ENCODE measurements around the gene PCDH9.
"Not testable (repeated sequence)": the region's sequence is repeated elsewhere in the genome, so short reads cannot be mapped to it uniquely, and the experiment has no call there.

Gene PCDH9

GRCh38 chr13:66305961-66306617 lies 924.0 kb downstream of the PCDH9 start:
- no peaks in the 10 kb centered on the region for H3K4me1 ChIP-seq (ENCODE audit: control insufficient read depth, low read depth, low read length)

GRCh38 chr13:66301482-66301881 lies 928.7 kb downstream of the PCDH9 start:
- H3K9me3 ChIP-seq (ENCODE audit: control insufficient read depth, low read depth, low read length): peaks cover 6% of the 10 kb centered on the region
- H3K27ac ChIP-seq (ENCODE audit: low read length): no peak overlapping the region
- H3K4me1 ChIP-seq (ENCODE audit: control insufficient read depth, low read depth, low read length): no peaks in the 10 kb centered on the region
- H3K36me3 ChIP-seq (ENCODE audit: control insufficient read depth, low read depth, low read length): no peaks in the 10 kb centered on the region
- H3K27me3 ChIP-seq (ENCODE audit: control insufficient read depth, insufficient read depth, low read length): no peaks in the 10 kb centered on the region
- H3K4me3 ChIP-seq (ENCODE audit: low read length): no peak overlapping the region
- no peak overlapping the region for H3K9ac ChIP-seq (ENCODE audit: low read length)

More at GRCh38 chr13:66305961-66306617, 924.0 kb downstream of the PCDH9 start:
- Histone ChIP-seq H3K27ac (ENCODE audit: low read length) (no peak overlapping the region), H3K27me3 (ENCODE audit: control insufficient read depth, insufficient read depth, low read length) (no peaks in the 10 kb centered on the region), H3K9ac (ENCODE audit: low read length) (no peak overlapping the region), H3K9me3 (ENCODE audit: control insufficient read depth, low read depth, low read length) (no peaks in the 10 kb centered on the region), H3K4me3 (ENCODE audit: low read length) (no peak overlapping the region), H3K36me3 (ENCODE audit: control insufficient read depth, low read depth, low read length) (no peaks in the 10 kb centered on the region)

- no peaks in the 10 kb centered on the region for H3K4me1 ChIP-seq (ENCODE audit: control insufficient read depth, low read depth, low read length)
- H3K4me3 ChIP-seq (ENCODE audit: low read length): no peak overlapping the region
- H3K36me3 ChIP-seq (ENCODE audit: control insufficient read depth, low read depth, low read length): no peaks in the 10 kb centered on the region
- no peak overlapping the region for H3K9ac ChIP-seq (ENCODE audit: low read length)
- H3K27me3 ChIP-seq (ENCODE audit: control insufficient read depth, insufficient read depth, low read length): no peaks in the 10 kb centered on the region
- H3K9me3 ChIP-seq (ENCODE audit: control insufficient read depth, low read depth, low read length): peaks cover 7% of the 10 kb centered on the region
- no peak overlapping the region for H3K27ac ChIP-seq (ENCODE audit: low read length)
Observed at GRCh38 chr13:66301006-66301405, 929.1 kb downstream of the PCDH9 start.

- no peaks in the 10 kb centered on the region for H3K4me1 ChIP-seq (ENCODE audit: control insufficient read depth, low read depth, low read length)
- H3K9me3 ChIP-seq (ENCODE audit: control insufficient read depth, low read depth, low read length): peaks cover 7% of the 10 kb centered on the region
- H3K27me3 ChIP-seq (ENCODE audit: control insufficient read depth, insufficient read depth, low read length): no peaks in the 10 kb centered on the region
- H3K36me3 ChIP-seq (ENCODE audit: control insufficient read depth, low read depth, low read length): no peaks in the 10 kb centered on the region
- no peak overlapping the region for H3K9ac ChIP-seq (ENCODE audit: low read length)
- no peak overlapping the region for H3K4me3 ChIP-seq (ENCODE audit: low read length)
- H3K27ac ChIP-seq (ENCODE audit: low read length): no peak overlapping the region
Observed at GRCh38 chr13:66296875-66297274, 933.3 kb downstream of the PCDH9 start.

GRCh38 chr13:66296328-66296727 lies 933.8 kb downstream of the PCDH9 start:
- Histone ChIP-seq H3K9ac (ENCODE audit: low read length) (no peak overlapping the region), H3K36me3 (ENCODE audit: control insufficient read depth, low read depth, low read length) (no peaks in the 10 kb centered on the region), H3K4me3 (ENCODE audit: low read length) (no peak overlapping the region), H3K27me3 (ENCODE audit: control insufficient read depth, insufficient read depth, low read length) (no peaks in the 10 kb centered on the region), H3K4me1 (ENCODE audit: control insufficient read depth, low read depth, low read length) (no peaks in the 10 kb centered on the region), H3K27ac (ENCODE audit: low read length) (no peak overlapping the region), H3K9me3 (ENCODE audit: control insufficient read depth, low read depth, low read length) (peaks cover 7% of the 10 kb centered on the region)

GRCh38 chr13:66286806-66287205 lies 943.3 kb downstream of the PCDH9 start:
- H3K27ac ChIP-seq (ENCODE audit: low read length); H3K9ac ChIP-seq (ENCODE audit: low read length); H3K27me3 ChIP-seq (ENCODE audit: control insufficient read depth, insufficient read depth, low read length); H3K36me3 ChIP-seq (ENCODE audit: control insufficient read depth, low read depth, low read length); H3K4me1 ChIP-seq (ENCODE audit: control insufficient read depth, low read depth, low read length); H3K4me3 ChIP-seq (ENCODE audit: low read length); H3K9me3 ChIP-seq (ENCODE audit: control insufficient read depth, low read depth, low read length): not testable (repeated sequence)

- Histone ChIP-seq H3K9me3 (ENCODE audit: control insufficient read depth, low read depth, low read length) (peaks cover 6% of the 10 kb centered on the region), H3K27me3 (ENCODE audit: control insufficient read depth, insufficient read depth, low read length) (no peaks in the 10 kb centered on the region), H3K4me3 (ENCODE audit: low read length) (no peak overlapping the region), H3K4me1 (ENCODE audit: control insufficient read depth, low read depth, low read length) (peaks cover 4% of the 10 kb centered on the region), H3K27ac (ENCODE audit: low read length) (no peak overlapping the region), H3K9ac (ENCODE audit: low read length) (no peak overlapping the region), H3K36me3 (ENCODE audit: control insufficient read depth, low read depth, low read length) (no peaks in the 10 kb centered on the region)
Observed at GRCh38 chr13:66275416-66275815, 954.7 kb downstream of the PCDH9 start.

GRCh38 chr13:66273011-66273410 lies 957.1 kb downstream of the PCDH9 start:
- no peaks in the 10 kb centered on the region for H3K27me3 ChIP-seq (ENCODE audit: control insufficient read depth, insufficient read depth, low read length)
- H3K27ac ChIP-seq (ENCODE audit: low read length): no peak overlapping the region
- H3K36me3 ChIP-seq (ENCODE audit: control insufficient read depth, low read depth, low read length): no peaks in the 10 kb centered on the region
- peaks cover 4% of the 10 kb centered on the region for H3K4me1 ChIP-seq (ENCODE audit: control insufficient read depth, low read depth, low read length)
- H3K9me3 ChIP-seq (ENCODE audit: control insufficient read depth, low read depth, low read length): peaks cover 6% of the 10 kb centered on the region
- no peak overlapping the region for H3K9ac ChIP-seq (ENCODE audit: low read length)
- no peak overlapping the region for H3K4me3 ChIP-seq (ENCODE audit: low read length)

- Histone ChIP-seq H3K4me1 (ENCODE audit: control insufficient read depth, low read depth, low read length) (no peaks in the 10 kb centered on the region), H3K9me3 (ENCODE audit: control insufficient read depth, low read depth, low read length) (no peaks in the 10 kb centered on the region), H3K36me3 (ENCODE audit: control insufficient read depth, low read depth, low read length) (no peaks in the 10 kb centered on the region), H3K27ac (ENCODE audit: low read length) (no peak overlapping the region), H3K27me3 (ENCODE audit: control insufficient read depth, insufficient read depth, low read length) (no peaks in the 10 kb centered on the region), H3K9ac (ENCODE audit: low read length) (no peak overlapping the region), H3K4me3 (ENCODE audit: low read length) (no peak overlapping the region)
Observed at GRCh38 chr13:66266761-66267160, 963.4 kb downstream of the PCDH9 start.

- H3K9ac ChIP-seq (ENCODE audit: low read length): no peak overlapping the region
- no peak overlapping the region for H3K4me3 ChIP-seq (ENCODE audit: low read length)
- no peaks in the 10 kb centered on the region for H3K36me3 ChIP-seq (ENCODE audit: control insufficient read depth, low read depth, low read length)
- no peak overlapping the region for H3K27ac ChIP-seq (ENCODE audit: low read length)
- H3K4me1 ChIP-seq (ENCODE audit: control insufficient read depth, low read depth, low read length): no peaks in the 10 kb centered on the region
- H3K9me3 ChIP-seq (ENCODE audit: control insufficient read depth, low read depth, low read length): no peaks in the 10 kb centered on the region
- H3K27me3 ChIP-seq (ENCODE audit: control insufficient read depth, insufficient read depth, low read length): no peaks in the 10 kb centered on the region
Observed at GRCh38 chr13:66266348-66266747, 963.8 kb downstream of the PCDH9 start.

GRCh38 chr13:66265371-66265770 lies 964.8 kb downstream of the PCDH9 start:
- Histone ChIP-seq H3K4me1 (ENCODE audit: control insufficient read depth, low read depth, low read length) (no peaks in the 10 kb centered on the region), H3K4me3 (ENCODE audit: low read length) (no peak overlapping the region), H3K36me3 (ENCODE audit: control insufficient read depth, low read depth, low read length) (no peaks in the 10 kb centered on the region), H3K27me3 (ENCODE audit: control insufficient read depth, insufficient read depth, low read length) (no peaks in the 10 kb centered on the region), H3K9ac (ENCODE audit: low read length) (no peak overlapping the region), H3K9me3 (ENCODE audit: control insufficient read depth, low read depth, low read length) (no peaks in the 10 kb centered on the region), H3K27ac (ENCODE audit: low read length) (no peak overlapping the region)

GRCh38 chr13:66264971-66265370 lies 965.2 kb downstream of the PCDH9 start:
- Histone ChIP-seq H3K27ac (ENCODE audit: low read length) (no peak overlapping the region), H3K4me3 (ENCODE audit: low read length) (no peak overlapping the region), H3K36me3 (ENCODE audit: control insufficient read depth, low read depth, low read length) (no peaks in the 10 kb centered on the region), H3K9me3 (ENCODE audit: control insufficient read depth, low read depth, low read length) (no peaks in the 10 kb centered on the region), H3K9ac (ENCODE audit: low read length) (no peak overlapping the region), H3K4me1 (ENCODE audit: control insufficient read depth, low read depth, low read length) (no peaks in the 10 kb centered on the region), H3K27me3 (ENCODE audit: control insufficient read depth, insufficient read depth, low read length) (no peaks in the 10 kb centered on the region)
